B cell (primary cell): ENCODE results near the gene NIP7. TPM values are rescaled to one million over a fixed set of nuclear protein-coding genes. Genes with fewer than 3 reads are reported as not detected.

Source experiments
- ATAC-seq: fragments of 200-7000 bp; cut with Tn5 transposase; one replicate; pipeline ENCODE4 v1.10.0; 2021; ENCODE audit warnings: low read depth, mild to moderate bottlenecking, moderate number of reproducible peaks, moderate library complexity
- CTCF ChIA-PET: fragments of 350-600 bp; sonication (Branson Sonifier 250); formaldehyde crosslinking; loops from one replicate; lab custom pipeline; 2021; ENCODE audit warnings: antibody characterized with exemption, inconsistent platforms; lab: Charles Lee
- POLR2A ChIA-PET: fragments of 350-600 bp; sonication (Branson Sonifier 250); formaldehyde crosslinking; loops from one replicate; lab custom pipeline; 2021; ENCODE audit warnings: antibody characterized with exemption; lab: Charles Lee
- DNase-seq: peaks from one replicate; pipeline ENCODE4 v3.0.0; 2013
- H2AFZ ChIP-seq: 2 replicates; pipeline ENCODE4 v1.6.1; 2012; ENCODE audit warnings: mild to moderate bottlenecking, low read depth, low read length; ENCODE audit not compliant: insufficient read depth, poor library complexity, severe bottlenecking
- H3K27ac ChIP-seq, 2 donors: 1 replicate in 1 of 2; 2 replicates in 1 of 2; pipeline ENCODE4 v1.5.1; 2012 to 2013; ENCODE audit warnings: low read length in 2 of 2, mild to moderate bottlenecking in 2 of 2, moderate library complexity in 1 of 2
- H3K27me3 ChIP-seq, 4 experiments: fragments of 200-600 bp in 1 of 4; sonication (generic) in 1 of 4; replicated peaks in 1 of 4; 1 replicate in 2 of 4; 2 replicates in 2 of 4; pipeline versions ENCODE4 v1.6.1 to v1.7.0; 2013 to 2016; ENCODE audit warnings: low read length in 3 of 4, mild to moderate bottlenecking in 2 of 4, mixed read lengths in 1 of 4, moderate library complexity in 1 of 4; ENCODE audit not compliant: insufficient read depth in 4 of 4, control insufficient read depth in 3 of 4; ENCODE audit errors: control extremely low read depth in 1 of 4
- H3K36me3 ChIP-seq, 2 experiments: replicated peaks in 1 of 2; 1 replicate in 1 of 2; 2 replicates in 1 of 2; pipeline versions ENCODE4 v1.6.1 to v1.7.1; 2013; ENCODE audit warnings: low read length in 1 of 2; ENCODE audit not compliant: insufficient read depth in 2 of 2, control insufficient read depth in 1 of 2; ENCODE audit errors: control extremely low read depth in 1 of 2, extremely low read depth in 1 of 2
- H3K4me1 ChIP-seq, 2 donors: fragments of 200-600 bp in 1 of 2; sonication (generic) in 1 of 2; 1 replicate in 1 of 2; 2 replicates in 1 of 2; pipeline versions ENCODE4 v1.5.1 to v1.6.1; 2013 to 2017; ENCODE audit warnings: low read length in 2 of 2; ENCODE audit not compliant: control insufficient read depth in 2 of 2, insufficient read depth in 2 of 2
- H3K4me2 ChIP-seq: replicated peaks from 2 replicates; pipeline ENCODE3; 2012; ENCODE audit warnings: mild to moderate bottlenecking, low read depth, low read length; ENCODE audit not compliant: poor library complexity, severe bottlenecking
- H3K4me3 ChIP-seq, 5 experiments: fragments of 200-600 bp in 1 of 5; sonication (generic) in 1 of 5; 1 replicate in 3 of 5; 2 replicates in 2 of 5; pipeline versions ENCODE4 v1.5.1 to v1.7.0; 2011 to 2016; ENCODE audit warnings: low read length in 4 of 5, mild to moderate bottlenecking in 4 of 5, low read depth in 2 of 5, control low read depth in 1 of 5, moderate library complexity in 1 of 5; ENCODE audit not compliant: insufficient read depth in 1 of 5; ENCODE audit errors: control extremely low read depth in 1 of 5, extremely low read depth in 1 of 5
- H3K79me2 ChIP-seq: fragments of 200-600 bp; sonication (generic); one replicate; pipeline ENCODE4 v1.6.0; 2016; ENCODE audit warnings: low read length; ENCODE audit not compliant: control insufficient read depth, insufficient read depth
- H3K9ac ChIP-seq: fragments of 200-600 bp; sonication (generic); 2 replicates; pipeline ENCODE4 v1.6.1; 2017; ENCODE audit warnings: mild to moderate bottlenecking, low read length, moderate library complexity
- H3K9me3 ChIP-seq, 3 donors: one replicate each; pipeline versions ENCODE4 v1.6.1 to v1.7.1; 2013; ENCODE audit warnings: low read length in 2 of 3; ENCODE audit not compliant: control insufficient read depth in 2 of 3, insufficient read depth in 1 of 3; ENCODE audit errors: control extremely low read depth in 1 of 3
- H4K20me1 ChIP-seq: 2 replicates; pipeline ENCODE4 v1.6.0; 2012; ENCODE audit warnings: mild to moderate bottlenecking, low read length; ENCODE audit not compliant: insufficient read depth, control insufficient read depth, poor library complexity, severe bottlenecking
- H3K27ac Mint-ChIP-seq: one replicate; pipeline ENCODE4 v1.8.0; 2021; ENCODE audit warnings: mixed read lengths
- H3K27me3 Mint-ChIP-seq: one replicate; pipeline ENCODE4 v1.8.0; 2021; ENCODE audit warnings: mixed read lengths
- H3K4me1 Mint-ChIP-seq: one replicate; pipeline ENCODE4 v1.8.0; 2021; ENCODE audit warnings: mixed read lengths
- H3K4me3 Mint-ChIP-seq: one replicate; pipeline ENCODE4 v1.8.0; 2021; ENCODE audit warnings: mixed read lengths
- H3K9me3 Mint-ChIP-seq: one replicate; pipeline ENCODE4 v1.8.0; 2022; ENCODE audit warnings: mixed read lengths; ENCODE audit not compliant: insufficient read depth
- EZH2 ChIP-seq: IDR thresholded peaks from 2 replicates; pipeline ENCODE4 v1.6.1; 2012; ENCODE audit warnings: borderline replicate concordance, low read depth, mild to moderate bottlenecking, moderate library complexity, low read length; ENCODE audit not compliant: insufficient read depth, poor library complexity, severe bottlenecking
- WGBS: methylation state at CpG from one replicate; pipeline ENCODE4 v1.1.5; 2013; ENCODE audit warnings: missing lambda C conversion rate; ENCODE audit not compliant: insufficient coverage; 5-methylcytosine and 5-hydroxymethylcytosine counted together
- intact Hi-C: fragments of 100-400 bp; cut with micrococcal nuclease; formaldehyde crosslinking; loops from one replicate; pipeline ENCODE4 v1.10.0; 2022
- polyA plus RNA-seq: library from polyadenylated mRNA; depleted of rRNA; stranded (reverse); fragments of >200 nt; gene quantifications from 2 replicates; pipeline ENCODE4 v1.2.3, GENCODE V29; 2012
- total RNA-seq, 2 donors: library from RNA; stranded (reverse); fragments of 120-200 nt in 1 of 2; gene quantifications; 1 replicate in 1 of 2; 2 replicates in 1 of 2; pipeline versions ENCODE4 v1.2.3 to v1.2.4, GENCODE V29; 2013 to 2022
- TF ChIP-seq, protein P1 (sequence below): fragments of 200-600 bp; IDR thresholded peaks from one replicate; pipeline ENCODE4 v1.8.0; 2022; ENCODE audit warnings: antibody characterized with exemption, mild to moderate bottlenecking

NIP7 gene
- total and polyA plus RNA-seq, 2 donors (not counting 1 experiment from before 2014, with no cell fraction given), result 4.4 to 20.2 TPM

DNA sequence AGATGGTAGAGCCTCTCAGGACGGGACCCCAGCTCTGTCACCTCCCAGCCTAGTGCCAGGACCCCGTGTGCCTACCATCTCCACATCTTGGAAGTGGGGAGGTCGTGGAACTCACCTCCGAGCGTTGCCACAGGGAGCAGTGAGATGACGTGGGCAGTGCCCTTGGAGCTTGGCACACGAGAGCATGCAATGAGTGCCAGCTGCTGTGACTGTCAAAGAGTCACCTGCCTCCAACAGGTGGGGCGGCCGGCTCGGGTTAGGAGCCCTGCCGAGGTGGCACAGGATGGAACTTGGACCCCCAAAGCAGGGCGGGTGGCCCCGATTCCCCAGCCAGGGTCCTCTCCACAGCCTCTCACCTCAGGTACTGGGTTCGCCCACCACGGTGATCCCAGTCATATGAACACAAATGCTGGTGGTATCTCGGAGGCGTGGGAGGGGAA is 23.0 kb upstream of the NIP7 start:
- ATAC-seq, result no peak
- H3K4me2 ChIP-seq, result no peak overlapping the region
- H3K36me3 ChIP-seq, result peaks cover 2 to 70% of the 10 kb centered on the region in 2 experiments
- H3K27ac Mint-ChIP-seq, result no peak overlapping the region
- peaks cover 90% of the 10 kb centered on the region for H4K20me1 ChIP-seq
- DNase-seq, result no peak
- H3K4me1 Mint-ChIP-seq, result peaks cover 17% of the 10 kb centered on the region
- H3K4me1 ChIP-seq, result peaks cover 7 to 17% of the 10 kb centered on the region in 2 donors
- H3K27ac ChIP-seq, result no peak overlapping the region
- ChIA-PET POLR2A (no interaction called here), CTCF (no interaction called here)
- H2AFZ ChIP-seq, result no peak overlapping the region
- H3K27me3 ChIP-seq, result no peaks in the 10 kb centered on the region
- H3K27me3 Mint-ChIP-seq, result no peaks in the 10 kb centered on the region
- intact Hi-C loops, result loop anchor here (10.0 kb wide), 1 partner anchor 782 kb away; the partner anchor contains the start of gene ZFP90
- H3K4me3 ChIP-seq, result no peak overlapping the region
- TF ChIP-seq EZH2, result no peak
- TF ChIP-seq, protein P1, sequence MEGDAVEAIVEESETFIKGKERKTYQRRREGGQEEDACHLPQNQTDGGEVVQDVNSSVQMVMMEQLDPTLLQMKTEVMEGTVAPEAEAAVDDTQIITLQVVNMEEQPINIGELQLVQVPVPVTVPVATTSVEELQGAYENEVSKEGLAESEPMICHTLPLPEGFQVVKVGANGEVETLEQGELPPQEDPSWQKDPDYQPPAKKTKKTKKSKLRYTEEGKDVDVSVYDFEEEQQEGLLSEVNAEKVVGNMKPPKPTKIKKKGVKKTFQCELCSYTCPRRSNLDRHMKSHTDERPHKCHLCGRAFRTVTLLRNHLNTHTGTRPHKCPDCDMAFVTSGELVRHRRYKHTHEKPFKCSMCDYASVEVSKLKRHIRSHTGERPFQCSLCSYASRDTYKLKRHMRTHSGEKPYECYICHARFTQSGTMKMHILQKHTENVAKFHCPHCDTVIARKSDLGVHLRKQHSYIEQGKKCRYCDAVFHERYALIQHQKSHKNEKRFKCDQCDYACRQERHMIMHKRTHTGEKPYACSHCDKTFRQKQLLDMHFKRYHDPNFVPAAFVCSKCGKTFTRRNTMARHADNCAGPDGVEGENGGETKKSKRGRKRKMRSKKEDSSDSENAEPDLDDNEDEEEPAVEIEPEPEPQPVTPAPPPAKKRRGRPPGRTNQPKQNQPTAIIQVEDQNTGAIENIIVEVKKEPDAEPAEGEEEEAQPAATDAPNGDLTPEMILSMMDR, result no peak
- H3K9me3 ChIP-seq, result no peaks in the 10 kb centered on the region
- H3K9me3 Mint-ChIP-seq, result no peaks in the 10 kb centered on the region
- H3K79me2 ChIP-seq, result peaks cover 92% of the 10 kb centered on the region
- H3K9ac ChIP-seq, result no peak overlapping the region
- WGBS, result 98% methylated on average over 17 of the region's 17 CpGs
- no peak overlapping the region for H3K4me3 Mint-ChIP-seq

DNA sequence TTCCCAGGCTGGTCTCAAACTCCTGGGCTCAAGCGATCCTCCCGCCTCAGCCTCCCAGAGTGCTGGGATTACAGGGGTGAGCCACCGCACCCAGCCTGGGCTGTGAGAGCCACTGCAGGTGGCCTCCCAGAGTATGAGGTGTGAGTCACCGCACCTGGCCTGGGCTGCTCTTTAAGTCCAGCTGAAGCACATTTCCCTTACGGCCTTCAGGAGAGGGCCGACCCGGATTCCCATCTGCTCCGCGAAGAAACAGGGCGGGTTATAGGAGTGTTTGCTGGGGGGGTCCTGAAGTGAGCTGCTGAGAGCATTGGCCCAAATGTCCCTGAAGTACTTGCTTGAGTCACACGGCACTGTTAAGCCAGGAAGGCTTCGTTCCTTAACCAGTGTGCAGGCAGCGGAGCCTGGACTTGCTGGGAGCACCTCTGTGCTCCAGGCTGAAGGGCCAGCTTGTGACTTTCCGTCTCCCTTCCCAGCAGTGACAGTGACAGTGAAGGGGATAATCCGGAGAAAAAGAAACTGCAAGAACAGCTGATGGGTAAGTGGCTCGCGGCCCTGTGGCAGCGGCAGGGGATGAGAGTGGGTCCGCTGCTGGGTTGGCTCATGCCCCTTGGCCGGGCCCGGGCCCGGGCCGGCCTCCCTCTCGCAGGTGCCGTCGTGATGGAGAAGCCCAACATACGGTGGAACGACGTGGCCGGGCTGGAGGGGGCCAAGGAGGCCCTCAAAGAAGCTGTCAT is 21.2 kb upstream of the NIP7 start:
- H4K20me1 ChIP-seq, result peaks cover 93% of the 10 kb centered on the region
- no peak overlapping the region for H3K4me3 Mint-ChIP-seq
- no peak overlapping the region for H3K27ac ChIP-seq
- DNase-seq, result no peak
- H3K79me2 ChIP-seq, result peaks cover 88% of the 10 kb centered on the region
- H3K27me3 ChIP-seq, result no peaks in the 10 kb centered on the region
- no peaks in the 10 kb centered on the region for H3K4me1 ChIP-seq
- no peak for ATAC-seq
- intact Hi-C loops, result loop anchor here (10.0 kb wide), 1 partner anchor 784 kb away; the partner anchor contains the start of gene ZFP90
- H3K36me3 ChIP-seq, result peaks cover 2 to 83% of the 10 kb centered on the region in 2 experiments
- H3K4me1 Mint-ChIP-seq, result peaks cover 12% of the 10 kb centered on the region
- no peaks in the 10 kb centered on the region for H3K9me3 ChIP-seq
- no peak overlapping the region for H3K9ac ChIP-seq
- WGBS, result 97% methylated on average over 27 of the region's 30 CpGs
- H3K4me2 ChIP-seq, result no peak overlapping the region
- no peaks in the 10 kb centered on the region for H3K27me3 Mint-ChIP-seq
- CTCF ChIA-PET, result no interaction called here
- no peaks in the 10 kb centered on the region for H3K9me3 Mint-ChIP-seq
- no peak overlapping the region for H3K27ac Mint-ChIP-seq
- no peak for TF ChIP-seq EZH2
- TF ChIP-seq, protein P1, result no peak
- no peak overlapping the region for H2AFZ ChIP-seq
- H3K4me3 ChIP-seq, result no peak overlapping the region
- POLR2A ChIA-PET, result no interaction called here
